Ramos (cell line): ENCODE results near the gene PARPBP.
"Not testable (repeated sequence)": the region's sequence is repeated elsewhere in the genome, so short reads cannot be mapped to it uniquely, and the experiment has no call there.

Experiments
- in situ Hi-C: fragments of 300-500 bp; cut with MboI; formaldehyde crosslinking; loops from one replicate; pipeline ENCODE4 v1.14.3; 2022; ENCODE audit warnings: low sequenced_read_pairs; ENCODE audit not compliant: unreplicated experiment

PARPBP gene

DNA sequence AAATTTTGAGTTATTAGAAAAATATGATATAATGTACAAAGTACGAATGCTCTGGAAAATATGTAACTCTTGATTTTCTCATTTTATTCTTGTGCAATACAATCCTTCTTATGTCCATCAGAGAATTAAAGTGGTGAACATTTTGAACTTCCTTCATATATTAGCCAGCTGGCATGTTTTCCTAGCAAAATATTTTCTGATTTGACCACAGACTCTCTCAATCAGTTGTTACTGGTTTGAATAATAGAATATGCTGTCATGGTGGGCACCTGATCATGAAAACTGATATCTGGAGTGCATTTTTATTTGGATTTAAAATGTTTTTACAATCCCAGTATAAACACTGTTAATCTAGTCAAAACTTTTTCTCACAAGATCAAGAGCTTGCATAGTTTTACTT, 24.2 kb downstream of the PARPBP start:
- in situ Hi-C loops = no loop called here

GRCh38 chr12:102147062-102147587, 27.1 kb downstream of the PARPBP start:
- in situ Hi-C loops = not testable (repeated sequence)

GRCh38 chr12:102155206-102155605, 35.2 kb downstream of the PARPBP start:
- in situ Hi-C loops = not testable (repeated sequence)

DNA sequence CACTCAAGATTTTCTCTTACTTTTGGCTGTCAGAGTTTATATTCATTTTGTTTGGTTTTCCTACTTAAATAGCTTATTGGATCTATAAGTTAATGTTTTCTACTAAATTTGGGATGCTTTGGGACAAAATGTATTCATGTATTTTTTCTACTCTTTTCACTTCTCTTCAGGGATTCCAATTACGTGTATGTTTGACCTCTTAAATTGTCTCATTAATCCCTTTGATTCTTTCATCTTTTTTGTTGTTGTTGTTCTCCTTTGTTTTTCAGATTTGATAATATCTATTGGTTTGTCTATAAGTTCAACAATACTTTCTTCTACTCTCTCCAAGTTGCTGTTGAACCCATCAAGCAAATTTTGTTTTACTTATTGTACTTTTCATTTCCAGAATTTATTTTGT, 43.4 kb downstream of the PARPBP start:
- in situ Hi-C loops = no loop called here

DNA sequence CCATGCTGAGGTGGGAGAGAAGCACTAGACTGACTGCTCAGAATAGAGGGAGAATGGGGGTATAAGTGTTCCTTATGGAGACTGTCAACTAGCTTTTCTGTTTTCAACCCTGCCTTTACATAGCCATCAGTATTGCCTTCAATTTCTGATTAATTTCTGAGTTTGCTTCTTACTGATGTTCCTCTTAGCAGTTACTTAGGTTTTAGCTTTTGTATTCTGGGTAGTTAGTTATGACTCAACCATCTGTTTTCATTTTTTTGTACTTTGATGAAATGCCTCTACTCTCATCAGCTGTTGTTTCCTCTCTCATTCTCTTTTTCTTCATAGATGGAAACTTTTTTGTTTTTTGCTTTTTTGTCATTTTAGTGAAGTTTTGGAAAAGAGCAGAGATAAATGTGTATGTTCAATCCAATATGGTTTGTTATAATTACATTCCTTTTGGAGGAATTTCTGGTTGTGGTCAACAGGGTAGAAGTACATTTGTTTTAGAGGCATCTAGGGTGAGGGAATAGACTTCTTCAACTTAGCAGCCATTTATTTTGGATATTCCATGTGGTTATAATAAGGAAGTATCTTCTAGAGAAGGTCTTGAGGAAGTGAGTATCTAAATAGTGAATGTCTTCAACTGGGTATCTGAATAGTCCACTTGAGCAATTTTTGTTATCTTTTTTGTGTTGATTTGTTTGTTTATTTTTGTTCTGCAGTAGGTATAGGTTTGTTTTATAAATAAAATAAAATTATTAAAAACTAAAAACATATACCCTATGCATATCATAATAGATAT, 48.0 kb downstream of the PARPBP start:
- in situ Hi-C loops = no loop called here

- in situ Hi-C loops = no loop called here
These were observed 50.1 kb downstream of the PARPBP start for GRCh38 chr12:102169922-102170621.

GRCh38 chr12:102171951-102172350, 52.0 kb downstream of the PARPBP start:
- in situ Hi-C loops = no loop called here

GRCh38 chr12:102172436-102172835, 52.5 kb downstream of the PARPBP start:
- in situ Hi-C loops = no loop called here

GRCh38 chr12:102174117-102174516, 54.1 kb downstream of the PARPBP start:
- in situ Hi-C loops = no loop called here

DNA sequence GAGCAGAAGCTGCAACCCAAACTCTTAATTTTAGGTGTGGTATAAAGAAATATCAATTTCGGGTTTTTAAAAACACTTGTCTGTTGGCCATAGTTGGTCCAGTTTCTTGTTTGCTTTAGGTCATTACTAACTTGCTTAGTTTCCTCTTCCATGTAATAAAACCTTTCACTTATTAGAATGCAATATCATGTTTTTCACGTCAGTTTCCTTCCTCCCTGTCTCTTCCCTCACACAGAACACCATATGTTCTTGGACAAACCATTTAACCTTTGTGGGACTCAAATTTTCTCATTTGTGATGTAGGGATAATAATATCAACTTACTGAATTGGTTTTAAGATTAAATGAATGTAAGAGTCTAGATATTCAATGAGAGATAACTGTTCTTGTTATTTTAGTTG, 54.8 kb downstream of the PARPBP start:
- in situ Hi-C loops = no loop called here

GRCh38 chr12:102182635-102183034, 62.7 kb downstream of the PARPBP start:
- in situ Hi-C loops = no loop called here

GRCh38 chr12:102195826-102196225, 75.8 kb downstream of the PARPBP start:
- in situ Hi-C loops = no loop called here

DNA sequence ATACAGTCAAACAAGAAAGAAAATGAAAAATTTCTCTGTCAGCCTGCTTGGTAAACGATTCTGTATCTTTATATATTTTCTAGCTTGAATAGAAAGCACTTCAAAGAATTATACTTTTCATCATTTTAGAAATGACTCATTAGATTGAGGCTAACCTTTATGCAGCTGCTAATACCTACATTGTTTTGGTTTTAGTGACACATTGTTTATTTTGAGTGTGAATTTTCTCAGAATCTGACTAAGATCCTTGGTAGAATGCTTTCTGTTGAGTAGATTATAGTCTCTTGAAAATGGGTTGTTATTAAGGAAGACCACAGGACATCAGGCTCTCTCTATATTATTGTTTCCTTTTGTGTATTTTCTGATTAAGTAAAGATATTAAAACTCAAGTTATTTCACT, 77.8 kb downstream of the PARPBP start, which contains the start of gene PMCH:
PMCH (minus strand) TSS at position 45 of the 400 bp plus-strand sequence. CDS start 63 bp downstream, outside the sequence.
- in situ Hi-C loops = no loop called here

- in situ Hi-C loops = no loop called here
These were observed 81.6 kb downstream of the PARPBP start for GRCh38 chr12:102201436-102202061.

GRCh38 chr12:102202556-102202955, 82.6 kb downstream of the PARPBP start:
- in situ Hi-C loops = no loop called here

GRCh38 chr12:102204025-102204424, 84.0 kb downstream of the PARPBP start:
- in situ Hi-C loops = no loop called here

DNA sequence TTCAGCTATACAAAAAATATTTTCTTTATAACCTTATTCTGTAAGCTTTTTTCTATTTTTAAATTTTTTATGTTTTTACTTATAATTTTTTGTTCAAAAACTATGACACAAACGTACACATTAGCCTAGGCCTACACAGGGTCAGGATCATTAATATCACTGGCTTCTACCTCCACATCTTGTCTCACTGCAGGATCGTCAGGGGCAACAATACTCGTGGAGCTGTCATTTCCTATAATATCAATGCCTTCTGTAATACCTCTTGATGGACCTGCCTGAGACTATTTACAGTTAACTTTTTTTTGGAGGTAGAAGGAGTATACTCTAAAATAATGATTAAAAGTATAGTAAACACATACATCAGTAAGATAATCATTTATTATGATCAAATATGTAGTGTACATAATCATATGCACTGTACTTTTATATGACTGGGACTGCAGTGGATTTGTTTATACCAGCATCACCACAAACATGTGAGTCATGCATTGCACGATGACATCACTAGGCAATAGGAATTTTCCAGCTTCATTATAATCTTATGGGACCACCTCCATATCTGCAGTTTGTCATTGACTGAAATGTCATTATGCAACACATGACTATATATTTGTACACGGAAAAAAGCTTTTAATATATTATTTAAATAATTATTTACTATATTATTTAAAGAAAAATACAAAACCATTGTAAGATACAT, 96.2 kb downstream of the PARPBP start:
- in situ Hi-C loops = no loop called here

- in situ Hi-C loops = no loop called here
These were observed 100.8 kb downstream of the PARPBP start for GRCh38 chr12:102220736-102221135.

- in situ Hi-C loops = no loop called here
These were observed 108.0 kb downstream of the PARPBP start for GRCh38 chr12:102227954-102228353.

DNA sequence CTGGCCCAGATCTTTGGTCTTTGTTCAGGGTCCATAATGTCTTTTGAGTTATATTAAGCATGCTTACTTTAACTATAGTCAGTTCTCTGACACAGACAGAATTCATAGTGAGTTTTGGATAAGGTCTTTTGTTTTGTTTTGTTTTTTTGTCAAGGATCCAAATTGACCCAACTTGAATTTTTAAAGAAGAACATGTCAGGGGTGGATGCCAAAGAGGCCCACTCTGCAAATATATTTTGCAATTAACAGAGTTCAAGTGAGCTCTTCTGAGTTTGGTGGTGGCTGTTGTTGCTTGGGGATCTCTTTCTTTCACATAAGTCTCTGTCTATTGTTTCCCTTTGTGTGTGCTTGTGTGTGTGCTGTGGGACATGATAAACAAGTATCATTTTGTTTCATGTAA, 112.1 kb downstream of the PARPBP start:
- in situ Hi-C loops = no loop called here
